H1 (cell line): ENCODE results near the gene EXD1. TPM values are rescaled to one million over a fixed set of nuclear protein-coding genes. Genes with fewer than 3 reads are reported as not detected.

Source experiments
- CTCF ChIA-PET: fragments of 300-600 bp; sonication (Branson Sonifier 250); formaldehyde crosslinking; loops from one replicate; lab custom pipeline; 2021; ENCODE audit not compliant: partially characterized antibody; lab: Charles Lee
- POLR2A ChIA-PET: fragments of 300-600 bp; sonication (Branson Sonifier 250); formaldehyde crosslinking; loops from one replicate; lab custom pipeline; 2021; ENCODE audit warnings: inconsistent platforms; ENCODE audit not compliant: partially characterized antibody; lab: Charles Lee
- DNase-seq, 2 experiments: peaks; one replicate each; pipeline versions ENCODE4 v3.0.0 to v3.0.0-alpha.2; 2010 to 2022; ENCODE audit warnings: low spot score in 2 of 2, low read depth in 1 of 2, mixed read lengths in 1 of 2
- FAIRE-seq: peaks from 2 replicates; lab custom pipeline; 2011; peaks lifted over from hg19 to GRCh38; lab: Jason Lieb, UNC
- H2AFZ ChIP-seq: 2 replicates; pipeline ENCODE4 v1.8.1; 2012; ENCODE audit warnings: low read length, inconsistent platforms
- H2AK5ac ChIP-seq: 2 replicates; pipeline ENCODE4 v1.6.1; 2013; ENCODE audit warnings: low read depth, low read length
- H2BK120ac ChIP-seq: replicated peaks from 2 replicates; pipeline ENCODE3; 2013; ENCODE audit warnings: low read depth, low read length, inconsistent platforms
- H2BK12ac ChIP-seq: 2 replicates; pipeline ENCODE4 v1.6.1; 2013; ENCODE audit warnings: low read depth, low read length
- H2BK15ac ChIP-seq: 2 replicates; pipeline ENCODE4 v1.6.1; 2013; ENCODE audit warnings: low read length
- H2BK20ac ChIP-seq: 2 replicates; pipeline ENCODE4 v1.6.1; 2013; ENCODE audit warnings: low read length
- H2BK5ac ChIP-seq: 2 replicates; pipeline ENCODE4 v1.6.1; 2013; ENCODE audit warnings: low read depth, low read length
- H3K14ac ChIP-seq: 2 replicates; pipeline ENCODE4 v1.6.1; 2013; ENCODE audit warnings: inconsistent platforms; ENCODE audit not compliant: insufficient read length
- H3K18ac ChIP-seq: 2 replicates; pipeline ENCODE4 v1.6.1; 2013; ENCODE audit warnings: low read length; ENCODE audit errors: extremely low read depth
- H3K23ac ChIP-seq: 2 replicates; pipeline ENCODE4 v1.6.1; 2013; ENCODE audit warnings: inconsistent platforms; ENCODE audit not compliant: insufficient read length
- H3K23me2 ChIP-seq: 2 replicates; pipeline ENCODE4 v1.6.1; 2013; ENCODE audit warnings: low read depth, low read length
- H3K27ac ChIP-seq: 2 replicates; pipeline ENCODE4 v1.6.1; 2011; ENCODE audit warnings: low read depth, low read length, inconsistent platforms
- H3K27me3 ChIP-seq, 4 experiments: replicated peaks in 1 of 4; 1 replicate in 1 of 4; 2 replicates in 3 of 4; pipeline versions ENCODE4 v1.6.1 to v1.8.1; 2011 to 2013; ENCODE audit warnings: low read length in 3 of 4, mild to moderate bottlenecking in 3 of 4, inconsistent platforms in 2 of 4, mixed read lengths in 2 of 4, moderate library complexity in 1 of 4; ENCODE audit not compliant: control insufficient read depth in 3 of 4, insufficient read depth in 3 of 4; ENCODE audit errors: extremely low read depth in 1 of 4
- H3K36me3 ChIP-seq, 4 experiments: 2 replicates each; pipeline versions ENCODE4 v1.6.1 to v1.8.1; 2011 to 2013; ENCODE audit warnings: mild to moderate bottlenecking in 4 of 4, low read length in 3 of 4, moderate library complexity in 2 of 4, control low read depth in 1 of 4, inconsistent platforms in 1 of 4; ENCODE audit not compliant: insufficient read depth in 4 of 4, control insufficient read depth in 2 of 4
- H3K4ac ChIP-seq: replicated peaks from 2 replicates; pipeline ENCODE3; 2013; ENCODE audit warnings: low read length, low read depth, mixed read lengths, inconsistent platforms; ENCODE audit not compliant: insufficient read length
- H3K4me1 ChIP-seq, 4 experiments: replicated peaks in 1 of 4; 1 replicate in 1 of 4; 2 replicates in 3 of 4; pipeline versions ENCODE4 v1.6.1 to v1.8.1; 2011 to 2013; ENCODE audit warnings: low read length in 3 of 4, inconsistent platforms in 2 of 4, mixed read lengths in 1 of 4; ENCODE audit not compliant: insufficient read depth in 4 of 4, control insufficient read depth in 3 of 4
- H3K4me2 ChIP-seq, 2 experiments: 2 replicates each; pipeline versions ENCODE4 v1.6.1 to v1.8.1; 2011 to 2013; ENCODE audit warnings: low read depth in 2 of 2, low read length in 2 of 2, control low read depth in 1 of 2, inconsistent platforms in 1 of 2, mild to moderate bottlenecking in 1 of 2; ENCODE audit not compliant: insufficient read depth in 1 of 2
- H3K4me3 ChIP-seq, 4 experiments: fragments of 200-600, 300-600 bp in 1 of 4; sonication (generic), shearing (Covaris generic), sonication (Bioruptor Twin) in 1 of 4; 2 replicates each; pipeline versions ENCODE4 v1.5.1 to v1.8.1; 2011 to 2016; ENCODE audit warnings: low read length in 4 of 4, low read depth in 3 of 4, control low read depth in 2 of 4, inconsistent platforms in 2 of 4, mild to moderate bottlenecking in 2 of 4, mixed read lengths in 1 of 4, moderate library complexity in 1 of 4; ENCODE audit not compliant: insufficient read depth in 2 of 4; ENCODE audit errors: extremely low read depth in 1 of 4
- H3K56ac ChIP-seq: replicated peaks from 2 replicates; pipeline ENCODE3; 2013; ENCODE audit warnings: low read depth, mild to moderate bottlenecking, mixed read lengths, low read length, inconsistent platforms; ENCODE audit not compliant: insufficient read length
- H3K79me1 ChIP-seq: 2 replicates; pipeline ENCODE4 v1.6.1; 2013; ENCODE audit warnings: low read depth, low read length, control low read depth
- H3K79me2 ChIP-seq, 2 experiments: 2 replicates each; pipeline versions ENCODE4 v1.6.1 to v1.8.1; 2012 to 2013; ENCODE audit warnings: low read length in 2 of 2, mild to moderate bottlenecking in 2 of 2, inconsistent platforms in 1 of 2; ENCODE audit not compliant: insufficient read depth in 2 of 2, control insufficient read depth in 1 of 2
- H3K9ac ChIP-seq, 4 experiments: replicated peaks in 1 of 4; 1 replicate in 1 of 4; 2 replicates in 3 of 4; pipeline versions ENCODE4 v1.6.1 to v1.8.1; 2011 to 2013; ENCODE audit warnings: low read depth in 3 of 4, low read length in 3 of 4, control low read depth in 2 of 4, mild to moderate bottlenecking in 2 of 4, moderate library complexity in 2 of 4, inconsistent platforms in 1 of 4; ENCODE audit errors: extremely low read depth in 1 of 4
- H3K9me3 ChIP-seq, 2 experiments: 2 replicates each; pipeline versions ENCODE4 v1.6.1 to v1.8.1; 2012 to 2013; ENCODE audit warnings: mild to moderate bottlenecking in 2 of 2, moderate library complexity in 2 of 2, control low read depth in 1 of 2, inconsistent platforms in 1 of 2, low read depth in 1 of 2, low read length in 1 of 2, mixed read lengths in 1 of 2; ENCODE audit not compliant: insufficient read depth in 2 of 2
- H4K20me1 ChIP-seq, 2 experiments: replicated peaks in 1 of 2; 2 replicates each; pipeline versions ENCODE3 to v1.8.1; 2011 to 2013; ENCODE audit warnings: inconsistent platforms in 2 of 2, low read length in 2 of 2, mild to moderate bottlenecking in 1 of 2; ENCODE audit not compliant: insufficient read depth in 2 of 2, control insufficient read depth in 1 of 2
- H4K5ac ChIP-seq: 2 replicates; pipeline ENCODE4 v1.6.1; 2013; ENCODE audit warnings: low read length, low read depth, mixed read lengths, inconsistent platforms; ENCODE audit not compliant: insufficient read length
- H4K8ac ChIP-seq: 2 replicates; pipeline ENCODE4 v1.8.0; 2013; ENCODE audit warnings: mild to moderate bottlenecking, moderate library complexity, low read length, inconsistent platforms; ENCODE audit not compliant: insufficient read depth; ENCODE audit errors: extremely low read depth
- H4K91ac ChIP-seq: replicated peaks from 2 replicates; pipeline ENCODE3; 2013; ENCODE audit warnings: low read length, mixed read lengths, inconsistent platforms; ENCODE audit not compliant: insufficient read length
- ATF2 ChIP-seq: IDR thresholded peaks from 2 replicates; pipeline ENCODE4 v1.6.1; 2012; ENCODE audit warnings: low read length, inconsistent platforms
- CBX5 ChIP-seq: fragments of 300-800, 300-1000 bp; sonication (generic); IDR thresholded peaks from 2 replicates; pipeline ENCODE4 v1.7.1; 2016; ENCODE audit warnings: antibody characterized with exemption, low read length, low read depth
- CEBPB ChIP-seq: IDR thresholded peaks from 2 replicates; pipeline ENCODE4 v1.6.1; 2012; ENCODE audit warnings: low read depth, low read length
- CHD1 ChIP-seq: IDR thresholded peaks from 2 replicates; pipeline ENCODE4 v1.6.1; 2012; ENCODE audit warnings: low read depth, low read length, improper control_type of control experiment
- KDM1A ChIP-seq: fragments of 200-600, 300-600 bp; sonication (generic); IDR thresholded peaks from 2 replicates; pipeline ENCODE4 v1.7.1; 2016; ENCODE audit warnings: mild to moderate bottlenecking, low read length, borderline replicate concordance
- NANOG ChIP-seq: IDR thresholded peaks from 2 replicates; pipeline ENCODE4 v1.6.1; 2011; ENCODE audit warnings: low read length, low read depth, mild to moderate bottlenecking, inconsistent platforms; ENCODE audit not compliant: insufficient read depth, poor library complexity, severe bottlenecking
- NRF1 ChIP-seq: IDR thresholded peaks from 2 replicates; pipeline ENCODE4 v1.6.1; 2011; ENCODE audit warnings: mild to moderate bottlenecking, low read depth, low read length, improper control_type of control experiment
- PHF8 ChIP-seq: fragments of 200-600 bp; sonication (generic); conservative IDR thresholded peaks from 2 replicates; pipeline ENCODE4 v1.7.1; 2012; ENCODE audit warnings: low read depth, mild to moderate bottlenecking, inconsistent platforms, low read length, moderate library complexity
- RNF2 ChIP-seq: fragments of 200-900, 300-1000 bp; sonication (generic); IDR thresholded peaks from 2 replicates; pipeline ENCODE4 v1.7.1; 2016; ENCODE audit warnings: borderline replicate concordance, low read depth, mild to moderate bottlenecking, antibody characterized with exemption, low read length; ENCODE audit not compliant: poor library complexity, severe bottlenecking; ENCODE audit errors: missing control alignments
- RXRA ChIP-seq: IDR thresholded peaks from 2 replicates; pipeline ENCODE4 v1.6.1; 2011; ENCODE audit warnings: low read depth, mild to moderate bottlenecking, low read length, moderate library complexity; ENCODE audit not compliant: insufficient read depth
- SIX5 ChIP-seq: IDR thresholded peaks from 2 replicates; pipeline ENCODE4 v1.6.1; 2011; ENCODE audit warnings: mild to moderate bottlenecking, low read depth, low read length
- SRF ChIP-seq: IDR thresholded peaks from 2 replicates; pipeline ENCODE4 v1.6.1; 2011; ENCODE audit warnings: mild to moderate bottlenecking, low read depth, low read length, moderate library complexity
- WGBS, 2 experiments: shearing (Covaris generic) in 1 of 2; methylation state at CpG; one replicate each; pipeline versions ENCODE4 v1.1.6 to v1.1.7; 2013 to 2015; ENCODE audit warnings: low lambda C conversion rate in 2 of 2, mixed read lengths in 2 of 2, inconsistent platforms in 1 of 2, low coverage in 1 of 2, missing lambda C conversion rate in 1 of 2; ENCODE audit not compliant: insufficient replicate concordance in 2 of 2, insufficient coverage in 1 of 2, insufficient read length in 1 of 2; ENCODE audit errors: extremely low coverage in 1 of 2, missing lambda C conversion rate in 1 of 2; 5-methylcytosine and 5-hydroxymethylcytosine counted together
- polyA plus RNA-seq, 7 experiments: library from polyadenylated mRNA; depleted of rRNA in 3 of 7; stranded (reverse) in 5 of 7; unstranded in 2 of 7; fragments of >200 nt in 5 of 7; fragments of 200-250 nt in 2 of 7; gene quantifications; 1 replicate in 5 of 7; 2 replicates in 1 of 7; 4 replicates in 1 of 7; pipeline versions ENCODE4 v1.2.1 to v1.2.3, GENCODE V29; 2011 to 2013; ENCODE audit warnings: missing spikeins in 2 of 7, mixed read lengths in 2 of 7
- total RNA-seq: library from RNA; stranded (reverse); fragmentation: NEBNext Ultra II Directional; extraction: Animal tissue kit (Norgen Biotek cat#: 25700); gene quantifications from 2 replicates; pipeline ENCODE4 v1.2.1, GENCODE V29; 2021

Gene EXD1
- total and polyA plus RNA-seq, 2 of the 8 experiments (the other 6 are each of a cell fraction or from before 2014, with no cell fraction given): 0.06 to 0.54 TPM

- no peak overlapping the region for H3K4me3 ChIP-seq
- no peak overlapping the region for H4K8ac ChIP-seq
- H3K4me1 ChIP-seq: peaks cover 0 to 3% (median 1%) of the 10 kb centered on the region in 4 experiments; a peak in 4 of 7 replicates
- ChIA-PET CTCF (interaction anchor here (1.3 kb wide), 1 partner anchor 280 kb away, joined by 4 read pairs; no protein-coding TSS in a partner anchor), POLR2A (interaction anchor here (1.0 kb wide), 1 partner anchor 67 kb away, joined by 3 read pairs; the partner anchor contains the start of gene INO80)
- peak overlapping the region; percentile 56; the same call in 1 of the 2 replicates for H2AFZ ChIP-seq
- H3K18ac ChIP-seq: no peak overlapping the region
- H3K36me3 ChIP-seq: no peaks in the 10 kb centered on the region
- H3K23ac ChIP-seq: no peak overlapping the region
- no peak overlapping the region for H3K4ac ChIP-seq
- H4K5ac ChIP-seq: no peak overlapping the region
- no peaks in the 10 kb centered on the region for H4K20me1 ChIP-seq
- H2BK12ac ChIP-seq: no peak overlapping the region
- H2BK5ac ChIP-seq: no peak overlapping the region
- FAIRE-seq (no peak), DNase-seq (no peak)
- H2BK20ac ChIP-seq: no peak overlapping the region
- no peaks in the 10 kb centered on the region for H3K27me3 ChIP-seq
- H3K9ac ChIP-seq: no peak overlapping the region
- H3K79me2 ChIP-seq: no peaks in the 10 kb centered on the region
- H3K79me1 ChIP-seq: no peaks in the 10 kb centered on the region
- 86% methylated on average over 2 of the region's 2 CpGs; no CpG with 5 or more reads in 1 of the 2 experiments for WGBS, 2 experiments
- no peak overlapping the region for H3K27ac ChIP-seq
- no peaks in the 10 kb centered on the region for H3K9me3 ChIP-seq
- no peak overlapping the region for H3K4me2 ChIP-seq
- H2AK5ac ChIP-seq: no peak overlapping the region
- no peak overlapping the region for H3K56ac ChIP-seq
- H3K14ac ChIP-seq: no peak overlapping the region
- no peak overlapping the region for H4K91ac ChIP-seq
- H2BK120ac ChIP-seq: no peak overlapping the region
- no peak overlapping the region for H2BK15ac ChIP-seq
- no peaks in the 10 kb centered on the region for H3K23me2 ChIP-seq
- TF ChIP-seq CBX5 (no peak), NRF1 (no peak), SRF (no peak), NANOG (no peak), SIX5 (no peak), RXRA (no peak), CHD1 (no peak), ATF2 (no peak), KDM1A (no peak), CEBPB (no peak), PHF8 (no peak), RNF2 (no peak)
These were observed 47.0 kb downstream of the EXD1 start for GRCh38 chr15:41183581-41183980.
